Ramos (cell line): ENCODE results near the gene ASB8.
"Not testable (repeated sequence)": the region's sequence is repeated elsewhere in the genome, so short reads cannot be mapped to it uniquely, and the experiment has no call there.

Experiments used
- in situ Hi-C: fragments of 300-500 bp; cut with MboI; formaldehyde crosslinking; loops from one replicate; pipeline ENCODE4 v1.14.3; 2022; ENCODE audit warnings: low sequenced_read_pairs; ENCODE audit not compliant: unreplicated experiment

The ASB8 gene

DNA sequence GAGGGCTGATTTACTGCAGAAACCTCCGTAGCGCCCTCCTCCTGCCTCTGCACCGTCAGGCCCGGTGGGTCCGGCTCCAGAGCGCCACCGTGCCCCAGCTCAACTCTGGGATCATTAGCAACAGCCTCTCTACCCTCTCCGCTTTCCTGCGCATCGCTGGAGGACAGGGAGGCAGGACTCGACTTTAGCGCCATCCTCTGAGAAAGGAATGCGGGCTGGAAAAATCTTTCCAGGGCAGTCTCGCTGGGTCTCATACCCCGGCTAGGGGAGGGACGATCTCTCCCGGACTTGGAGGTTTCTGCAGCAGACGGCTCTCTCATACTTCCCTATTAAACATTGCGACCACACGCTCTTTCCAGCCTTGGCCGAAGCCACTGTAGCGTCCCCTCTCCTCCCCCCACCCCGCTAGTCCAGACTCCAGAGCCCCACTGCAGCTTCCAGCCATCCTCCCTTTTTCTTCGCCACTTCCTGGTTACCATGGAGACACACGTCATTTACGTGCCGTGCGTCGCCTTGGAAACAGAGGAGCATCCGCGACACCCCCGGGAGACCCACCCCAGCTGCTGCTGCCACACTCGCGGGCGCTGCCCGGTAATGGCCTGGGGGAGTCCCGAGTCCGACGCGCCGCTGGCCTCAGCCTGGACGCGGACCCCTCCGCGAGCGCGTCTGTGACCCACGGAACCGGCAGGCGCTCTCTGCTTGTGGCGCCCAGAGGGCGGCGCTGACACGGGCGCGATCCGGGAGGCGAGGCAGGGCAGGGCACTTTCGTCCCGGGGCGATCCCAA is 26.0 kb upstream of the ASB8 start, which contains the start of gene CCDC184:
CCDC184 (plus strand) TSS at position 554 of the 785 bp plus-strand sequence. CDS start 479 bp downstream, outside the sequence.
- in situ Hi-C loops = no loop called here

DNA sequence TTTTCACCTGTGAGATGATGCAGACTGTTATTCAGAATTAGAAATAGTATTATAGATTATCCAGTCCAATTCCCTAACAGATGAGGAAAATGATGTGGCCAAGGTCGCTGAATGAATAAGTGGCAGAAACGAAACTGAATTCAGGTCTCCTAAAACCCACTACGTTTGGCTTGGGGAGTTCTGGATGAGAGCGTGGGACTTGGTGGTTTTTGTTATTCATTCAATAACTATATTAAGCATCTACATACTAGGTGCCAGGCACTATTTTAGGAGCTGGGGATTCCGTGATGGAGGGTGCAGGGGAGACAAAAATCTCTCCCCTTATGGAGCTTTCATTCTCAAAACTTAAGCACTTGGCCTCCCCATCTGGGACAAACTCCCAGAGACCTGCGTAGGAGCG is 25.3 kb upstream of the ASB8 start:
- in situ Hi-C loops = no loop called here

DNA sequence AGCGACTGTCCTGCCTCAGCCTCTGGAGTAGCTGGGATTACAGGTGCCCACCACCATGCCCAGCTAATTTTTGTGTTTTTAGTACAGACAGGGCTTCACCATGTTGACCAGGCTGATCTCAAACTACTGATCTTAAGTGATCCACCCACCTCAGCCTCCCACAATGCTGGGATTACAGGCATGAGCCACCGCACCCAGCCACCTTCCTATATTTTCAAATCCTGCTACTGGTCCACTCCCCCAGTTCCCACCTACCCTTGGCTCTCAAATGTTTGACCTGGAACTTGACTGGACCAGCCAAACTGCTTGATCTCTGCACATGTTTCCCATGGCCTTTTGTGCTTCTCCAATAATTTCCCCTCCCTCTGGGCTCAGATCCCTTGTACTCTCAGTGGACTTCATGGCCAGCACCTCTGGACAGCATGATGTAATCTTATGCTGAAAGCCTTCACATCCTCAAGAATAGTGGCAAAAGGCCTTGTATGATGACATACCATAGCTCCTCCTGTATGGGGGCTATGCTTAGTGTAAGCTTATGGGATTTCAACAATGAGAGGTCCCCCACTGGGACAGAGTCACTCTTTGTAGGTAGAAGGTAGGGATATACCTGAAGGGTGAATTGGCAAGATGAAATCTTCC is 23.7 kb upstream of the ASB8 start:
- in situ Hi-C loops = no loop called here

DNA sequence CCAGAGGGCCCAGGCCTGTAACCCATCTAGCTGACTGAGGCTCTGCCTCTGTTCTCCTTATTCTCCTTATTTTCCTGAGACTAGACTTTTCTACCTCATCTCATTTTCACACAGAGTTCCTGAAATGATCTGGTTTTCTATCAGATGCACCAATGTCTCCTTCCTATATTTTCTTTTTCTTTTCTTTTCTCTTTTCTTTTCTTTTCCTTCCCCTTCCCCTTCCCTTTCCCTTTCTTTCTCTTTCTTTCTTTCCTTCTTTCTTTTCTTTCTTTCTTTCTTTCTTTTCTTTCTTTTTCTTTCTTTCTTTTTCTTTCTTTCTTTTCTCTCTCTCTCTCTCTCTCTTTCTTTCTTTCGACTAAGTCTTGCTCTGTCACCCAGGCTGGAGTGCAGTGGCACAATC is 23.1 kb upstream of the ASB8 start:
- in situ Hi-C loops = no loop called here

DNA sequence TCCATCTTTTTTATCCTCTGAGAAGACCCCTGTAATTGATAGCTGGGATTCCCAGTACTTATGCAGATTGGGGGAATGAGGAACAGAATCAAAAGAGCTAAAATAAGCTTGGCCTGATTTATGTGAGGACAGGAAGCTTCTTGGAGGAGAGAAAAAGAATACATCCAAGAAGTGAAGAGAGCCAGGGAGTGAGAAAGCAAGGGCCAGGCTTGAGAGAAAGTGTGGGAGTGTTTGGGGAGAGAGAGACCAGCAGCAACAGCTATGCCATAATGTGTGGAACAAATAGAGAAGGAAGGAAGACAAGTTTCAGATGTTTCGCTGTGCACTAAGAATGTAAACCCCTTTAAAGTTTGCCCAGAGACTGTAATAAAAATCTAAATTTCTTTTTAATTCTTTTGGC is 22.2 kb upstream of the ASB8 start:
- in situ Hi-C loops = no loop called here

DNA sequence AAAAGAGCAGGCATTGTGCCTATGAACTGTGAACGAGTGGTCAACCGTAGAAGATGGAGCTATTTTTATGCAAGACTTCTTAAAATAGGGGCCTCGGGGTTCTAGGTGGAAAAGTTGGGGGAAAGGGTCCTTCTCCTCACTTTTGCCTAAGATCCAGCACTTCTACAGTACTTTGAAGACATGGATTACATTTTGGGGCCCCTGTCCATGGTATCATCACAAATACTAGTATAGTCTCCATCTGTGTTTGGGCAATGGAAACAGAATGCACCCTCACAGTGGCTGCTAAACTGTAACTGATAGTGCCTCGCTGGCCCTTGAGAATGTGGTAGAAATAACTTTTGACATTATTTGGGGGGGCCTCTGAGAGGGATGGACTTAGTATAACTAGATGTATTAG is 20.7 kb upstream of the ASB8 start:
- in situ Hi-C loops = no loop called here

DNA sequence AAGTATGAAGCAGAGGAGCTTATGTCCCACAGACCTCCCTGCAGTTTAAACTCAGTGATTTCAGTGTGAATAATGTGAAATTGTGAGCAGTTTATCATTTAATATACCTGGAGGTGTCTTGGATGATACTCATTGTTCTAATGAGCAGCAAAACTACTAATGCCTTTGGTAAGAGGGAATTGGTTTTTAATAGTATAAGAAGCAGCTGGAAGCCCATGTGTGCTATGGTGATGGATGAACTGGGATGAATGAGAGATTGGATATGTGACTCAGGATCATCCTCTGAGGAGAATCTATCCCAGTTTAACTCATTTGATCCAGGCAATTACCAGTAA is 19.1 kb upstream of the ASB8 start:
- in situ Hi-C loops = no loop called here

DNA sequence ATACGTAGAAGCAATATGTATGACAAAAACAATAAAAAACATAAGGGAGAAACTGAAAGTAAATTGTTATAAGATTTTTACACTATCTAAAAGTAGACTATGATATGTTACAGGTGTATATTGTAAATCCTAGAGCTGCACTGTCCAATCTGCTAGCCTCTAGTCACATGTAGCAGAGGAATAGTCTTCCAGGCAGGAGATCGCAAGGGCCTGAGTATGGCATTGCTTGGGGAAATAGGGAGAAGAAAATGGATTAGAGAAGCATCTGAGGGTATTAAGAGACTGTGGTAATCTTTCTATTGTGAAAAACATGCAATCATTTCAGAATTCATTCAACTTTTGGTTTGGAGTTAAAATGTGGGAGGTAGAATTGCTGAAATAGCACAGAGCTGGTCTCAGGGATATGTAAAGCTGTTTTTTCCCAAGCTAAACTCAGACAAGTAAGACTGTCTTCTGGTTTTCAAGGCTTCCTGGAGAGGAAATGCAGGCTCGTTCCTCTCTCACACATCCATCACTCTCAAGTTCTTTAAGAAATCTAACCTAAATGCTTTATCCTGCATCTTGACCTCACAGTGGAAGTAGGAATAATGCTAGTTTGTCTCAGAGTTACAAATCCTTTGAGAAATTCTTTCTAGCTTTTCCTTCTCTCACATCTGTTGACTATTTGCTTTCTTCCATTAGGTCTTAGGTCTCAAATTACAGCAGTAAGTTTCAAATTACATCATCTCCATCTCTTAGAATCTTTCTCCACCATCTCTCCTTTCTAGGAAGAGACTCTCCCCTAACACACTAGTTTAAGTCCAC is 18.5 kb upstream of the ASB8 start:
- in situ Hi-C loops = no loop called here

DNA sequence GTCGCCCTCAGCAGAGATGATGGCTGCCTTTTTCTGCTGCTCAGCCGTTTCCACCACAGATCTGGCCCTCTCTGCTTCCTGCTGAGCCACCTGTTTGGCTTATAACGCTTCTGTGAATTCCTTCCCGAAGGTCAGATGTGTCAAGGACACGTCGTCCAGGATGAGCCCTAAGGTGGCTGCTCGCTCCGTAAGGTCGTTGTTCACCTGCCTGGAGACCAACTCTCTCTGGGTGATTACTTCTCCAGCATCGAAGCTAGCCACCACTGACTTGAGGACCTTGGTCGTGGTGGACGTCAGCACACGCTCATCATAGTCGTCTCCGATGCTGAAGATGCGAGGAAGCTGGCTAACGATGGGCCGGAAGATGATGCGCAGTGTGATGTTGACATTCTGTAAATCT is 11.7 kb upstream of the ASB8 start:
- in situ Hi-C loops = loop anchor here (10.0 kb wide), 2 partner anchors 214 to 324 kb away; no protein-coding TSS in a partner anchor

DNA sequence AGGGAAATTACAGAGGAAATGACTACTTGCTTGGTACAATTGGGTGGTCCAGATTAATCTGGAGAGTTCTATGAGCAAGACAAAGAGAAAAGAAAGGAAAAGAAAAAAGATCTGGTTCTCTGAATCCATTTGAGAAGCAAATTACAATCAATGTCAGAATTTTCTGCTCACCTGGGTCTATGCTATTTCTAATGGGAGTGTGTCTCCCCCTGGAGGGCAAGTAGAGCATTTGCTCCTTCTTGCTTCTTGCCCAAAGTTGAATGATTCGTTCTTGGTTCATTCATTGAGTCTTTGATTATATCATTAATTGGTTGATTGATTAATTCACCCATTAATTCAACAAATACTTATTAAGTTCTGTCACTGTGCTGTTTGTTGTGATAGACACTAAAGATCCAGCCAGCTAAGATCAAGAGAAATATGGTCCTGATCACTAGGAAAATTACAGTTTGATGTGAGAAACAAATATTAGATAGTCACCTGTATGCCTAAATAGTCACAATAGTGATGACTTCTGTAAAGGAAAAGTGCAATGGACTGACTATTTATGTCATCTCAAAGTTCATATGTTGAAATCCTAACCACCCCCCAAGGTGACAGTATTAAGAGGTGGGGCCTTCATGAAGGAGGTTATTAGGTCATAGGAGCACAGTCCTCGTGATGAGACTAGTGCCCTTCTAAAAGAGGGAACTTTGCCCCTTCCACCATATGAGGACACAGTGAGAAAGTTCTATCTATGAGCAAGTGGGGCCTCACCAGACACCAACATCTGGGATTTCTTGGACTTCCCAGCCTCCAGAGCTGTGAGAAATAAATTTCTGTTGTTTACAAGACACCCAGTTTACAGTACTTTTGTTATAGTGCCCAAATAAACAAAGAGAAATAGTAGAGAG is 8.0 kb upstream of the ASB8 start:
- in situ Hi-C loops = loop anchor here (10.0 kb wide), 2 partner anchors 211 to 321 kb away; no protein-coding TSS in a partner anchor

DNA sequence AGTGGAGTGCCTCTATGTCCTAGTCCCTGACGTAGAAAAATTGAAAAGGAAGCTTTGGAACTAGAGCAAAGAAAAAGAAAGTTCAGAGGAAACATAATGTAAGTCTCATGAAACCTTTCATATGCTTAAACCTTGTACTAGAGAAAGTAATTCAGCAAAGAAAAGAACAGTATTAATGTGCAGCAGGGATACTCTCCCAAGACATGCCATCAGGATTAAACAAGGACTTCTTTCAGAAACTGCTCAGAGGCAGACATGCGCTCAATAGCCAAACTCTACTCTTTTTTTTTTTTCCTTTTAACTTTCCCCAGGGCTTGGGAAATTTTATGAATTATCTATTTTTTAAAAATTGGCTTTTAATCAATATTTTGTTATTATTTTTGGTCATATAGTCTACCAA is 7.1 kb upstream of the ASB8 start:
- in situ Hi-C loops = loop anchor here (10.0 kb wide), 2 partner anchors 210 to 320 kb away; no protein-coding TSS in a partner anchor

DNA sequence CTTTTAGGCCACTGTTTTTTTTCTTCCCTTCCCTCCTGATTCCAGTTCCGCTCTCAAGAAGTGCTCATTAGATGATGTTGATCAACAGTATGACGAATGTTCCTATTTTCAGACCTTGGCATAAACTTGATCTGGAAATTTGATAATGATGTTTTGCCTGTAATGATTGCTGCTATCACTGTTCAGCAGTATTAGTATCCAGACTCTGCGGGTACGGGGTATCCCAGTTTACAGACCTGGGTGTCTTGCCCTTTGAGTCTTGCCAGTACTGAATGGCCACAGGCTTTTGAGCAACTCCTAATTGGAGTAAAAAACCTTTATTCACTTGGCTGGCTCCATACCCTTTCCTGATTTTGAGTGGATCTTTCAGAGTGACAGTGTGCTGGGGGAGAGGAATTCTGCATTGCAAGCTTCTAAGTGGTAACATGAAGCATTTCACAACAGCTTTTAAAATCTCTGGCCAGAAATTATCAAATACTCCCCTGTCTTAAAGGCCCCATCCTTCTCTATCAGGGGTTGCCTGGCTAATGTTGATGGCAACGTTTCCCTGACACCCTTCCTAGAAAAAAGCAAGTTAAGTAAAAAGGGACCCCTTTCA is 5.9 kb upstream of the ASB8 start:
- in situ Hi-C loops = loop anchor here (10.0 kb wide), 2 partner anchors 208 to 318 kb away; no protein-coding TSS in a partner anchor

DNA sequence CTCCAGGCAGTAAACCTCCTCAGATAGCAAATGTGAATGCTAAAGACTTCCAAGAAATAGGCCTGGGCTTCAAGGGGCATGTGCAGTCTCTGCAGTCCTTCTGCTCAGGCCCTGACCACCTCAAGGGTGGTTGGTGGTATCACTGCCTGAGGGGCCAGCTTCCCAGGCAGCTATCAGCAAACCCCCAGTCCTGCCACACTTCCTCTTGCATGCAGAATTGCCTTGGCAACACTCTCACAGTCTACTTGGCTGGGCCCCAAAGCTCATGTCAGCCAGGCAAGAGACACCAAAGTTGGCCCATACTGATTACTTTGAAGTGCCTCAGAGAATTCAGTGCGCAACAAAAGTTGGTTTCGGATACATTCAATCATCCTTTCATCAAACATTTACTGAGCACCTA is 3.5 kb upstream of the ASB8 start:
- in situ Hi-C loops = loop anchor here (10.0 kb wide), 2 partner anchors 206 to 316 kb away; no protein-coding TSS in a partner anchor

DNA sequence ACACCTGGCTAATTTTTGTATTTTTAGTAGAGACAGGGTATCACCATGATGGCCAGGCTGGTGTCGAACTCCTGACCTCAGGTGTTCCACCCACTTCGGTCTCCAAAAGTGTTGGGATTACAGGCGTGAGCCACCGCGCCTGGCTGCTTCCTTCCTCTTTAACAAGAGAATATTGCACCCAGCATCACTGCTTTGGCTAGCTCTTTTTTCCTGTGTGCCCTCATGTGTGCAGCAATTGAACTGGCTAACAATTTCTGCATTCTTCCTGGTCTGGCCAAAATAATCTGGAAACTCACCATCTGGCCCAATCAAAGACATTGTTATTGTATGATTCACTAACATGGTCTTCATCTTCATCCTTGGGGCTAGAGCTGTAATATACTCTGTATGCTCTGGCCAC is 2.7 kb upstream of the ASB8 start:
- in situ Hi-C loops = loop anchor here (10.0 kb wide), 2 partner anchors 205 to 315 kb away; no protein-coding TSS in a partner anchor

DNA sequence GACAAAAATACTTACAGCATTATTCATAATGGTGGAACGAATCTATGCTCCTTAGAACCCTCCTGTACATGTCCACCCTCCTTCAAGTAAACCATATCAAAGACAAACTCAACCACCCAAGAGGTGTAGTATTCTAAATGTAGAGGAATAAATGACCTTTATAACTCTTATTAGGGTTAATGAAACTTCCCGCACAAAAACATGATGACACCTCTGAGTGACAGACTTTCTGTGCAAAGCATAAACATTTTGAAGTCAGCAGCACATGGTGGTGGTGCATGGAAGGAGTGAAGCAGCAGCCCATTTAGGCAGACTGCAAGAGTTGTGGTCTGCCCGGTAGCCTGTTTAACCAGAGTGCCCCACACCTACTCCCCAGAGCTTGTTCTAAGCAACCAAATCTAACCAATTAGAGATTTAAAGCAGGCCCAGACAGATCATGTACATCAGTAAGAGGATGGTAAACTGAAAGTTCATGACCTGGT is 615 bp upstream of the ASB8 start:
- in situ Hi-C loops = no loop called here

DNA sequence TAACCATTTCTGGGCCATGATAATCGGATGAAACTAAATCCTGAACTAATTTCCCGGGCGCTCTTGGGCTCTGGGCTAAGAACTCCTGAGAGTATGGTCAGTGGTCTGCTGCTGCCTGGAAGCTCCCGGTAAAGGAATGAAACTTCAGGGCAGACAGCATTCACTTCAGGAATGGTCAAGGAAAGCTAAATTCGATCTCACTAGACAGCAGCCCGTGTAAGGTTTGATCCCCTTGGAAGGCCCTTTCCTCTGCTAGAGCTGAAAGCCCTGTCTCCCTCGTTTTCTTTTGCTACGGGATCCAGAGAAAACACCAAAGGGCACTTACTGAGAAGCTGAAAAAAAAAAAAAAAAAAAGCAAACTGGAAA is 680 bp downstream of the ASB8 start:
- in situ Hi-C loops = no loop called here

DNA sequence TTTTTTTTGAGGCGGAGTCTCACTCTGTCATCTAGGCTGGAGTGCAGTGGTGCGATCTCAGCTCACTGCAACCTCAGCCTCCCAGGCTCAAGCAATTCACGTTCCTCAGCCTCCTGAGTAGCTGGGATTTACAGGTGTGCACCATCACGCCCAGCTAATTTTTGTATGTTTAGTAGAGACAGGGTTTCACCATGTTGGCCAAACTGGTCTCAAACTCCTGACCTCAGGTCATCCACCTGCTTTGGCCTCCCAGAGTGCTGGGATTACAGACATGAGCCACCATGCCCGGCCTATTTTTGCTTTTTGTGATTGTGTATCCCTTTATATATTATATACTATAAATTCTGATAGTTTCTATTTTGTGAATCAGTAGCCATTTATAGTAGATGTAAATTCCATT is 1.5 kb downstream of the ASB8 start:
- in situ Hi-C loops = not testable (repeated sequence)

DNA sequence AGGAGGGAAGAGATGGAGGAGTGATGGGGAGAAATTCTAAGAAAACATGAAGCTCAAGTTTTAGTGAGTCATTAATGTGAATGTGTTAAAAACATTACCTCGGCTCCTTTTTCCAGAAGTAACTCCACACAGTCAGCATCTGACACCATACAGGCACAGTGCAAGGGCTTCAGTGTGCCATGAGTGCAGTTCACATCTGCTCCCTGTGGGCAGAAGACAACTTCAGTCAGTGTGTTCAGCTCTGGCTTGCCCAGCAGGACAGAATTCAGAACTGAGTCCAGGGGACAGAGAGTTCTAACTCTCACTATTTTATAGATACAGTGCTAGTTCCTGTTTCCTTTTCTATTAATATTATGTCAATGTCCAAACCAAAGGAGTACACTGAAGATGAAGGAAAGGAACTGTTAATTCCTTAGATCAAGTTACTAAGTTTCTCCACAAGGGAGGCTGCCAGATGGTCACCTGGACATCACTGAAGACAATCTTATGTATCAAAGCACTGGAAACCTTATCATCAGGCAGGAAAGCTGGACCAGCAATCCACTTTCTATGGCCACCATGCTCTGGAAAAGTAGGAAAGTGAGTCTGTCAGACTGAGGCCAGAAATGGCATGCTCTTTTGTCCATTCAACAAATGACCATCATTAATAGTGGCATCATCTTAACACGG is 6.1 kb downstream of the ASB8 start:
- in situ Hi-C loops = no loop called here

DNA sequence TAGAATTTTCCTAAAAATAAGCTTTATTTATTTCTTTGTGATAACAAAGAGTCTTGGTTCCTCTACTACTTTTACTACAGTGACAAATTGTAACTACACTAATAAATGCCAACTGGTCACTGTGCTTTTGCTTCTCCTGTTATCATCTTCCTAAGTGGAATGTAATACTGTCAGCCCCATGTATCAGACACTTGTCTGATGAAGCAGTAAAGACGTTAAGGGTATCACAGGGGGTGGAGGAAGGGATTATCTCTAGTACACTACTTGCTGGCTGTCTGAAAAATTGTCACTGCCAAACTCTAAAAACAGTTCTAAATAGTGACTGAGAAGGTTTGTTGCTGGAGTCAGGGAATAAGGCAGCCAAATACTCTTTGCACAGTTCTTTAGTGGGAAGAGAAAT is 11.3 kb downstream of the ASB8 start:
- in situ Hi-C loops = no loop called here
